ENCODE data around the gene SRGAP2B.
"Not testable (repeated sequence)": the region's sequence is repeated elsewhere in the genome, so short reads cannot be mapped to it uniquely, and the experiment has no call there.

DNA sequence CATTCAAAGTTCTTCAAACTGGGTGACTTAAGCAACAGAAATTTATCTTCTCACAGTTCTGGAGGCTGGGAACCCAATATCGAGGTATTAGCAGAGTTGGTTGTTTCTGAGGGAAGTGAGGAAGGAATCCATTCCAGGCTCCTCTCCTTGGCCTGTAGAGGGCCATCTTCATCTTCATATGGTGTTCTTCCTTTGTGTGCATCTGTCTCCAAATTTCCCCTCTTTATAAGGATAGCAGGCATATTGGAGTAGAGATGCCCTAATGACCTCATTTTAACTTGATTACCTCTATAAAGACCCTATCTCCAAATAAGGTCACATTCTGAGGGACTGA lies 27.9 kb upstream of the SRGAP2B start:
- TF ChIP-seq TARDBP, ARNT, FOXA1 (IDR thresholded peaks at IDR 0.05): not testable (repeated sequence)
